Calu3 (cell line): Measurements from ENCODE around the gene ZPR1. TPM values are rescaled to one million over a fixed set of nuclear protein-coding genes. Genes with fewer than 3 reads are reported as not detected.

ENCODE experiments used
- BruUV-seq: library from RNA; stranded (reverse); fragments of 400-500 nt; replicated peaks from 2 replicates; lab custom pipeline; 2021; lab: Mats Ljungman, UMichigan
- CTCF ChIA-PET: fragments of 300-600 bp; sonication (Branson Sonifier 250); formaldehyde crosslinking; loops from one replicate; lab custom pipeline; 2022; ENCODE audit warnings: antibody characterized with exemption; lab: Charles Lee
- DNase-seq: peaks from one replicate; pipeline ENCODE4 v3.0.0; 2022
- H3K27ac Mint-ChIP-seq: one replicate; pipeline ENCODE4 v1.8.0; 2022; ENCODE audit warnings: mixed read lengths; ENCODE audit not compliant: unreplicated experiment
- H3K27me3 Mint-ChIP-seq: one replicate; pipeline ENCODE4 v1.8.0; 2022; ENCODE audit warnings: mixed read lengths; ENCODE audit not compliant: unreplicated experiment
- H3K36me3 Mint-ChIP-seq: one replicate; pipeline ENCODE4 v1.8.0; 2022; ENCODE audit warnings: mild to moderate bottlenecking, moderate library complexity, mixed read lengths; ENCODE audit not compliant: insufficient read depth, unreplicated experiment
- H3K4me1 Mint-ChIP-seq: one replicate; pipeline ENCODE4 v1.8.0; 2022; ENCODE audit warnings: mild to moderate bottlenecking, low read depth, mixed read lengths; ENCODE audit not compliant: unreplicated experiment
- H3K4me3 Mint-ChIP-seq: one replicate; pipeline ENCODE4 v1.8.0; 2022; ENCODE audit warnings: mild to moderate bottlenecking, low read depth, moderate library complexity, mixed read lengths; ENCODE audit not compliant: unreplicated experiment
- H3K9me3 Mint-ChIP-seq: one replicate; pipeline ENCODE4 v1.8.0; 2022; ENCODE audit warnings: low read depth, mixed read lengths; ENCODE audit not compliant: unreplicated experiment
- CTCF ChIP-seq: fragments of 200-600 bp; IDR thresholded peaks from one replicate; pipeline ENCODE4 v1.8.0; 2022; ENCODE audit warnings: antibody characterized with exemption; ENCODE audit not compliant: unreplicated experiment
- intact Hi-C: fragments of 100-400 bp; cut with micrococcal nuclease; formaldehyde crosslinking; loops from one replicate; pipeline ENCODE4 v1.10.0; 2022; ENCODE audit not compliant: unreplicated experiment
- total RNA-seq: library from RNA; stranded (reverse); gene quantifications from 2 replicates; pipeline ENCODE4 v1.2.3, GENCODE V29; 2022

The ZPR1 gene
- total RNA-seq, 1 experiment from 2014 or later, result 34.5 TPM

GRCh38 chr11:116750070-116750718, 37.6 kb downstream of the ZPR1 start:
- H3K4me1 Mint-ChIP-seq, result no peaks in the 10 kb centered on the region
- no peaks in the 10 kb centered on the region for H3K9me3 Mint-ChIP-seq
- no peak overlapping the region for H3K4me3 Mint-ChIP-seq
- CTCF ChIA-PET, result interaction anchor here (0.5 kb wide), 1 partner anchor 18 kb away, joined by 4 read pairs; no protein-coding TSS in a partner anchor
- H3K36me3 Mint-ChIP-seq, result no peaks in the 10 kb centered on the region
- no TSS peak for BruUV-seq
- TF ChIP-seq CTCF, result no peak
- intact Hi-C loops, result no loop called here
- H3K27me3 Mint-ChIP-seq, result no peaks in the 10 kb centered on the region
- no peak for DNase-seq
- no peak overlapping the region for H3K27ac Mint-ChIP-seq

GRCh38 chr11:116742104-116742503, 45.7 kb downstream of the ZPR1 start:
- H3K27ac Mint-ChIP-seq, result no peak overlapping the region
- no peak for DNase-seq
- no peaks in the 10 kb centered on the region for H3K36me3 Mint-ChIP-seq
- no TSS peak for BruUV-seq
- CTCF ChIA-PET, result no interaction called here
- intact Hi-C loops, result no loop called here
- no peaks in the 10 kb centered on the region for H3K4me1 Mint-ChIP-seq
- no peak for TF ChIP-seq CTCF
- no peaks in the 10 kb centered on the region for H3K27me3 Mint-ChIP-seq
- no peaks in the 10 kb centered on the region for H3K9me3 Mint-ChIP-seq
- no peak overlapping the region for H3K4me3 Mint-ChIP-seq

GRCh38 chr11:116740741-116741140, 47.1 kb downstream of the ZPR1 start:
- intact Hi-C loops, result no loop called here
- Mint-ChIP-seq H3K9me3 (no peaks in the 10 kb centered on the region), H3K4me1 (no peaks in the 10 kb centered on the region), H3K4me3 (no peak overlapping the region), H3K27ac (no peak overlapping the region), H3K27me3 (no peaks in the 10 kb centered on the region), H3K36me3 (no peaks in the 10 kb centered on the region)
- DNase-seq, result no peak
- BruUV-seq, result no TSS peak
- no peak for TF ChIP-seq CTCF
- CTCF ChIA-PET, result interaction anchor here (0.6 kb wide), 1 partner anchor 139 kb away, joined by 4 read pairs; no protein-coding TSS in a partner anchor

- intact Hi-C loops, result no loop called here
- CTCF ChIA-PET, result no interaction called here
- TF ChIP-seq CTCF, result no peak
- Mint-ChIP-seq H3K4me1 (no peaks in the 10 kb centered on the region), H3K9me3 (no peaks in the 10 kb centered on the region), H3K4me3 (no peak overlapping the region), H3K27ac (no peak overlapping the region), H3K36me3 (no peaks in the 10 kb centered on the region), H3K27me3 (no peaks in the 10 kb centered on the region)
- BruUV-seq, result no TSS peak
- no peak for DNase-seq
These were observed 48.8 kb downstream of the ZPR1 start for GRCh38 chr11:116738975-116739374.
